SIG-M5 treated with dmso at 0.1 percent for 504 hours (cell line): ENCODE results near the gene EIF4EBP2.

Experiments
- DNase-seq: peaks from one replicate; lab custom pipeline; 2025; ENCODE audit not compliant: unreplicated experiment; lab: John Stamatoyannopoulos, UW

The EIF4EBP2 gene

GRCh38 chr10:70404036-70404786 is at the start of gene EIF4EBP2:
Gene EIF4EBP2, plus strand, starts transcription at chr10:70404145. Its CDS starts 257 bp downstream, at chr10:70404402.
- DNase-seq = peak; percentile 88

- DNase-seq = no peak
Measured at GRCh38 chr10:70354556-70354955, 49.4 kb upstream of the EIF4EBP2 start.

- peak; percentile 85 for DNase-seq
Measured at GRCh38 chr10:70355051-70356021, 48.6 kb upstream of the EIF4EBP2 start.

- peak; percentile 10 for DNase-seq
Measured at GRCh38 chr10:70357565-70357964, 46.4 kb upstream of the EIF4EBP2 start.

GRCh38 chr10:70358446-70358845 is 45.5 kb upstream of the EIF4EBP2 start:
- no peak for DNase-seq

GRCh38 chr10:70359017-70359550 is 44.9 kb upstream of the EIF4EBP2 start:
- DNase-seq = no peak

GRCh38 chr10:70360215-70360614 is 43.7 kb upstream of the EIF4EBP2 start:
- no peak for DNase-seq

- DNase-seq = no peak
Measured at GRCh38 chr10:70362328-70362727, 41.6 kb upstream of the EIF4EBP2 start.

GRCh38 chr10:70363292-70363691 is 40.7 kb upstream of the EIF4EBP2 start:
- no peak for DNase-seq

- DNase-seq = peak; percentile 82
Measured at GRCh38 chr10:70363971-70364771, 39.8 kb upstream of the EIF4EBP2 start.

- DNase-seq = no peak
Measured at GRCh38 chr10:70364772-70365091, 39.2 kb upstream of the EIF4EBP2 start.

GRCh38 chr10:70367195-70367796 is 36.6 kb upstream of the EIF4EBP2 start:
- DNase-seq = no peak

GRCh38 chr10:70368774-70369482 is 35.0 kb upstream of the EIF4EBP2 start:
- DNase-seq = no peak

- no peak for DNase-seq
Measured at GRCh38 chr10:70369498-70370018, 34.4 kb upstream of the EIF4EBP2 start.

GRCh38 chr10:70370766-70371165 is 33.2 kb upstream of the EIF4EBP2 start:
- no peak for DNase-seq

GRCh38 chr10:70371846-70372245 is 32.1 kb upstream of the EIF4EBP2 start:
- no peak for DNase-seq

GRCh38 chr10:70374775-70375614 is 28.9 kb upstream of the EIF4EBP2 start:
- DNase-seq = no peak

GRCh38 chr10:70376436-70377378 is 27.2 kb upstream of the EIF4EBP2 start:
- no peak for DNase-seq
